Measurements from ENCODE around the gene BCL11B.

Gene BCL11B

DNA sequence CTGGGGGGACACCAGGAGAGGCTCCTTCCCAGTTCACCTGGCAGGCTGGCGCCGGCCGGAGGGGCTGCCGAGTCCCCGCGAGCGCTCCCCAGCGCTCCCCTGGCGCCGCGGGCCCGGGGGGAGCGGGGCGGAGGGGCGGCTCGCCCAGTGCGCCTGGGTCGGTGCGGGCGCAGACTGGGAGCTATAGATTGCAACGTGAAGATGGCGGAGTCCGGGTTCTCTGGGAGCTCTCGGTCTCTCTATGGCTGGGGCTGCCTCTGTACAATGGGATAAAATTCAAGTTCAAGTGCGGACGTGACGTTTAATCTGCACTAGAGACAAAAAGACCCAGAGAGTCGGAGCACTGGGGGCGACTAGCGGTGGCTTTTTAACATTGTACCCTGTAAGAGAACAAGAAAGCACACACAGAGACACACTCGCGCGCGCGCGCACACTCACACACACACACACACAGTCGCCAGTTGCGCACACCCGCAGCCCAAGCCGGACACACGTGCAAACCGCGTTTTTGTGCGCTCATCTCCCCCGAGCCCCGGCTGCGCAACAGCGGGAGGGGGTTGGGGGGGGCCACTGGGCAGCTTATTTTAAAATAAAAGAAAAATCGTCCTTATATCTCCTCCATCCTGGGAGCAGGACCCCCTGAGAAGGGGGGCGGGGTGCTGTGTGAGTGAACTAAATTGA is at the start of gene BCL11B:
Gene BCL11B (minus strand): TSS at position 247 of the 681 bp plus-strand sequence. CDS start 979 bp downstream, outside the sequence.
- DNase-seq: peak; percentile 92

- DNase-seq: no peak
Observed at GRCh38 chr14:99321236-99321925, 49.4 kb upstream of the BCL11B start.

- no peak for DNase-seq
Observed at GRCh38 chr14:99320621-99321235, 48.7 kb upstream of the BCL11B start.

GRCh38 chr14:99320105-99320572 is 48.1 kb upstream of the BCL11B start:
- peak; percentile 48 for DNase-seq

DNA sequence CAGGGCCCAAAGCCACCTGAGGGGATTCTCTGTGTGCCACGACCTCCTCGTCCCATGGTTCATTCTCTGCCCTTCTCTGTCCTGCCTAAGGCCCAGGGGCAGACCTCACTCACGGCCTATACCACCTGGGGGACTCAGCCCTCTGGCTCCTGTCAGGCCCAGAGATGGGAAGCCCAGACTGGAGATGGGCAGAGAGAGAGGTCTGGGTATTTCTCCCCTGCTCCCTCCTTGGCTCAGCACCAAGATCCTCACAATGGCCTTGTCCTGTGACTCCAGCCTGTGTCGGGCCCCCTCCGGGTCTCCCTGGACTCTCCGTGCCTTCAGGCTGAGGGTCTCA is 46.9 kb upstream of the BCL11B start:
- no peak for DNase-seq

GRCh38 chr14:99318091-99318958 is 46.3 kb upstream of the BCL11B start:
- no peak for DNase-seq

GRCh38 chr14:99317231-99318090 is 45.5 kb upstream of the BCL11B start:
- DNase-seq: no peak

GRCh38 chr14:99316281-99317163 is 44.5 kb upstream of the BCL11B start:
- no peak for DNase-seq

GRCh38 chr14:99315197-99315596 is 43.2 kb upstream of the BCL11B start:
- DNase-seq: no peak

DNA sequence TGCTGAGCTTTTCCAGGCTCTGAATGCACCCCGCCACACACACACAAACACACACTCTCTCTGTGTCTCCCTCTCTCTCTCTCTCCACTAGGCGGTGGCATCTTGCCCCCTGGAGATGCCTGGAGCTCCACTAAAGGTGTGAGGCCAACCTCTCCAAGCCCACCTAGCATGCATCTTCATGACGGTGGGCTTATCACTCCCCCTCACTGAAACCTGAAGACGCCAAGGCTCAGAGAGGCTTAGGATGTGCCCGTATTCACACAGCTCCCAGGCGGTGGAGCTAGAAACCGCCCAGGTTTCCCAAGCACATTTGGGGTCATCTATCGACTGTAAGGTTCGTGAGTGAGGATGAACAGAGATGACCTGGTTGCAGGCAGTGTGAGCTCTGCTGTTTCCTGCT is 42.6 kb upstream of the BCL11B start:
- DNase-seq: no peak

- no peak for DNase-seq
Observed at GRCh38 chr14:99313234-99313633, 41.2 kb upstream of the BCL11B start.

GRCh38 chr14:99312106-99312505 is 40.1 kb upstream of the BCL11B start:
- DNase-seq: no peak

DNA sequence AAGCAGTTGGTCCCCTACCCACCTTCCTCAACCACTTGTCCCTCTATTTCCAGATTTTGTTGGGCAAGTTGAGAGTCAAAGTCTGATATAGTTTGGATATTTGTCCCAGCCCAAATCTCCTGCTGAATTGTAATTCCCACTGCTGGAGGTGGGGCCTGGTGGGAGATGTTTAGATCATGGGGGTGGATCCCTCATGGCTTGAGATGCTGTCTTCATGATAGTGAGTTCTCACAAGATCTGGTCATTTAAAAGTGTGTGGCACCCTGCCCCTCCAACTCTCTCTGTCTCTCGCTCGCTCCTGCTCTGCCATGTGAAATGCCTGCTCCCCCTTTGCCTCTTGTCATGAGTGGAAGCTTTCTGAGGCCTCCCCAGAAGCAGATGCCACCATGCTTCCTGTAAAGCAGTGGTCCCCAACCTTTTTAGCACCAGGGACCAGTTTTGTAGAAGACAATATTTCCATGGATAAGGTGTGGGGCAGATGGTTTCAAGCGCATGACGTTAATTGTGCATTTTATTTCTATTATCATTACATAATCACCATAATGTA is 37.3 kb upstream of the BCL11B start:
- no peak for DNase-seq

GRCh38 chr14:99304208-99304607 is 32.2 kb upstream of the BCL11B start:
- DNase-seq: no peak

GRCh38 chr14:99300190-99300589 is 28.2 kb upstream of the BCL11B start:
- DNase-seq: no peak

DNA sequence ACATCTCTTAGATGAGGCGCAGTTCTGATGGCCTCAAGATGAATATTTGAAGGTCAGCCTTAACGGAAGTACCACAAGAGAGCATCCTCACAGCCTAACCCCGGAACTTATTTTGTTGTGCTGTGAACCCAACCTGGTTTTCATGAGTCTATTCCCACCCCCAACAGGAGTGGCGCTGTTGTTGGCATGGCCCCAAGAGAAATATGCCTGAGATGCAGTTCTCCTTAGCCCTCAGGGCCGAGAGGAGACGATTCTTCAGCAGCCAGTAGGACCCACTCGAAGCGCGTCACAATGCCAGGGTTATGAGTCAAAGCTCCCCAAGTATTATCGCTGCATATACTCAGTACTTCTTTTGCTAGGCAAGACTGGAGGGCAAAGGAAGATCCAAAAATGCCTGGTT is 24.5 kb upstream of the BCL11B start:
- DNase-seq: no peak

DNA sequence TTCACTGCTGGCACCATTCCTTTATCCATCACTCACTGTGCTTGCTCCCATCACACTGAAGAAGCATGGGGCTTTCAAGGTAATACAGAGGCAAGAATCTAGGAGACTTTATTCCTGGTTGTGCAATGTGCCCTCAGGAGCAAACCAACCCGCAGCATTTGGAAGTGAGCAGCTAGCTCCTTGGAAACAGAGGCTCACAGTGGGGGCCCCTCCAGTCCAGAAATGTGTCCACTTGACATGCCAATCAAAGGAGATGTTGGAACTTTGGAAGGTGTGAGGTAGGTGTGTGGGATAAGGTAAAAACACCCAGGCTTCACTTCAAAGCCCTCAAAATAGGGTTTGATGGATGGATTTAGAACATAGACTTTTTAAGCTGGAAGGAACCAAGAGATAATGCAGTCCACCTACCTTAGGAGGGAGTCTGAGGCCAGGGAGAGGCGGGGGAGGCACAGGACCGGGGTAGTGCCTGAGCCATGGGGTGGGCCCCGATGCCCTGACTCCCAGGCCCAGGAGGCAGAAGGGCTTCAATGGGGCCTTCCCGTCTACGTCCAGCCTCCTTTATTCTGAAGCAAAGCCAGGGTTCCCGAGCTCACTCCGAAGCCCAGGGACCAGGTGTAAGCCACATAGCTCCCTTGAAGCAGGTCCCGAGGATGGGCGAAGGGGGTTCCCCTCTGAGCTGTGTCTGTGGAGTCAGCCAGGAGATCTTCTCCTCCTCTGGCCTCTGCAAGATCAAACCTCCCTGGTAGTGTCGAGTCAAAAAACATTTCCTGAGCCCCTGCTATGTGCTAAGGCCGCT is 17.6 kb upstream of the BCL11B start:
- DNase-seq: no peak

DNA sequence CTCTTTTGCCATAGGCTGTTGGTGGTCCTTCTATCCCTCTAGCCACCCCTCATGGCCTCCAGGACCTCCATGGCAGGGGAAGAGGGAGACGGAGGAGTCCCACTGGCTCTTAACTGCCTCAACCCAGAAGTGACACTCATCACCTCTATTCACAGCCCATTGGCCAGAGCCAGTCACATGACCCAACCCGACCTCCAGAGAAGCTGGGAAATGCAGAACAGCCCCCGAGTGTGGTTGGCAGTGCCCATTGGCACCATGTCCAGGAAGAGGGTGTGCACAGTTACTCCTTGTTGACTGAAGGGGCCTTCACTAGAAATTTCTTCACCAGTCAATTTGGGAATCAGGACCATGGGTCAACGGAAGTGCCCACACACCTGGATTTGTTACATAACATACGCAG is 17.0 kb upstream of the BCL11B start:
- DNase-seq: no peak

DNA sequence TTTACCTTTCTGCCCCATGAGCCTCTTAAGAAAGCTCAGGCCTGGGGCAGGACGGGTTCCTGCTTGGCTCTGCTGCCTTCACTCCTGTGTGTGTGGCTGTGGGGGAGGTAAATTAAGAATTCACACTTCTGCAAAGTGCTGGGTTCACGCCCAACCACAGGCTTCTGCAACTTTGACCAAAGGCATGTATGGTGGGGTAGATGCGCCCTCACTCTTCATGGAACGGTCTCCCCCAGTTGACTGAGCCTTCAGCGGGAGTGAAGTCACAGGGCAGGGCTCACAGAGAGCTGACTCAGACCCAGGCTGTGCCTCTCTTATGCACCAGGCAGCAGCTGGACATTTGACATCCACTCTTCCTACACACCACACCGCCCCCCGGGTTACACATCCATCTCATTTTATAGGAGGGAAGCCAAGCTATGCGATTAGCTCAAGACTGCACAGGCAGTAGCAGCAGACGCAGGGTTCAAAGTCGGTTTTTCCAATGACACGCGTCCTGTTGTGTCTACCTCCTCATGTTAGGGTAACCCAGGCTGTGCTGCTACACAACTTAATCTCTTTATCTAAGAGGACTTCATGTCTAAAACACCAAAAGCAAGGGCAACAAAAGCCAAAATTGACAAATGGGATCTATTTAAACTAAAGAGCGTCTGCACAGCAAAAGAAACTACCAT is 15.4 kb upstream of the BCL11B start:
- DNase-seq: no peak
